ENCODE data around the gene GFY.

GFY gene

GRCh38 chr19:49425178-49425577 is at the start of gene GFY:
TSS of gene GFY (plus strand) at chr19:49425388. CDS start at chr19:49426431, 1,043 bp downstream.
- DNase-seq (ENCODE audit: low read depth): no peak
- no peak within 1 kb of the TSS for H3K4me3 ChIP-seq (ENCODE audit: low read depth, low read length)
- no peak for TF ChIP-seq CTCF (conservative IDR thresholded peaks at IDR 0.05; ENCODE audit: low read depth, low read length)

GRCh38 chr19:49378512-49378911 is 46.7 kb upstream of the GFY start:
- DNase-seq (ENCODE audit: low read depth): no peak
- H3K4me3 ChIP-seq (ENCODE audit: low read depth, low read length): no peak overlapping the region
- TF ChIP-seq CTCF (conservative IDR thresholded peaks at IDR 0.05; ENCODE audit: low read depth, low read length): no peak

- TF ChIP-seq CTCF (conservative IDR thresholded peaks at IDR 0.05; ENCODE audit: low read depth, low read length): no peak
- no peak for DNase-seq (ENCODE audit: low read depth)
- no peak overlapping the region for H3K4me3 ChIP-seq (ENCODE audit: low read depth, low read length)
Observed at GRCh38 chr19:49380391-49380790, 44.8 kb upstream of the GFY start.

GRCh38 chr19:49382639-49383038 is 42.5 kb upstream of the GFY start:
- DNase-seq (ENCODE audit: low read depth): no peak
- TF ChIP-seq CTCF (conservative IDR thresholded peaks at IDR 0.05; ENCODE audit: low read depth, low read length): no peak
- H3K4me3 ChIP-seq (ENCODE audit: low read depth, low read length): no peak overlapping the region

GRCh38 chr19:49383599-49383998 is 41.6 kb upstream of the GFY start:
- H3K4me3 ChIP-seq (ENCODE audit: low read depth, low read length): no peak overlapping the region
- TF ChIP-seq CTCF (conservative IDR thresholded peaks at IDR 0.05; ENCODE audit: low read depth, low read length): no peak
- no peak for DNase-seq (ENCODE audit: low read depth)

- H3K4me3 ChIP-seq (ENCODE audit: low read depth, low read length): no peak within 1 kb of the TSS
- DNase-seq (ENCODE audit: low read depth): peak; percentile 57
- TF ChIP-seq CTCF (conservative IDR thresholded peaks at IDR 0.05; ENCODE audit: low read depth, low read length): no peak
Observed at GRCh38 chr19:49387936-49388372, 37.2 kb upstream of the GFY start, which contains the start of gene KASH5. TSS of gene KASH5 (plus strand) at chr19:49388249. CDS start at chr19:49390884, 2,635 bp downstream.

GRCh38 chr19:49389406-49389805 is 35.8 kb upstream of the GFY start:
- H3K4me3 ChIP-seq (ENCODE audit: low read depth, low read length): no peak overlapping the region
- no peak for DNase-seq (ENCODE audit: low read depth)
- no peak for TF ChIP-seq CTCF (conservative IDR thresholded peaks at IDR 0.05; ENCODE audit: low read depth, low read length)

Measured in choroid plexus epithelial cell (primary cell).